Retina (tissue), 1 donor: ENCODE measurements around the gene USP15.

ENCODE experiments used
- DNase-seq: peaks from one replicate; pipeline ENCODE4 v3.0.0-alpha.2; 2016

USP15 gene

GRCh38 chr12:62288328-62288727, 28.1 kb downstream of the USP15 start:
- DNase-seq, result no peak

- no peak for DNase-seq
Observed at GRCh38 chr12:62290846-62291245, 30.6 kb downstream of the USP15 start.

- DNase-seq, result no peak
Observed at GRCh38 chr12:62291864-62292760, 31.9 kb downstream of the USP15 start.

- no peak for DNase-seq
Observed at GRCh38 chr12:62292761-62293344, 32.6 kb downstream of the USP15 start.

DNA sequence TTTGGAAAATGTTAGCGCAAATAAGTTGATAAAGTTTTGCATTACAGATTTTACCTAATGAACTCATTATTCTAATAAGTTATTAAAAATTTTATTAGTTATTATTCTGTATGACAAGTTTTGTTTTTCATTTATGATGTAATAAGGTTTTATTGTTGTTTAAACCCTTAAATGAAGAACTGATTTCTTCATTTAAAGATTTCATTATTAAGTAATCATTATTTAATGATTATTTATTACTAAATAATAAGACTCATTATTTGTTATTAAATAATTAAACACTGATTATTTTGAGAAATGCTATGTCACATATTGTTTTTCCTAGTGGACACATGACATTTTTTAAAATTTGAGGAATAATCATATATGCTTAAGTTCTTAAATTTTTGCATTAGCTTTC, 34.2 kb downstream of the USP15 start:
- DNase-seq, result no peak

DNA sequence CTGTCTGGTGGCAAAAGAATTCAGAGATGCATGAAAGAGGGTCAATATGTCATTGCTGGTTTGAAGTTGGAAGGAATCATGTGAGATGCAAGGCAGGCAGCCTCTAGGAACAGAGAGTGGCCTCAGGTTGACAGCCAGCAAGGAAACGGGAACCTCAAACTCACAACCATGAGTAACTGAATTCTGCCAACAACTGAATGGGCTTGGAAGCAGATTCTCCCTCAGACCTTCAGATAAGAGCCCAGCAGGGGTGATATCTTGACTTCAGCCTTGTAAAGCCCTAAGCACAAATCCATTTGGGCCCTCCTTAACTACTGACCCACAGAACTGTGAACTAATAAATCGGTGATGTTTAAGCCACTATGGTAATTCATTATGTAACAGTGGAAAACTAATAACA, 35.8 kb downstream of the USP15 start:
- no peak for DNase-seq

GRCh38 chr12:62297321-62297720, 37.1 kb downstream of the USP15 start:
- DNase-seq, result no peak

DNA sequence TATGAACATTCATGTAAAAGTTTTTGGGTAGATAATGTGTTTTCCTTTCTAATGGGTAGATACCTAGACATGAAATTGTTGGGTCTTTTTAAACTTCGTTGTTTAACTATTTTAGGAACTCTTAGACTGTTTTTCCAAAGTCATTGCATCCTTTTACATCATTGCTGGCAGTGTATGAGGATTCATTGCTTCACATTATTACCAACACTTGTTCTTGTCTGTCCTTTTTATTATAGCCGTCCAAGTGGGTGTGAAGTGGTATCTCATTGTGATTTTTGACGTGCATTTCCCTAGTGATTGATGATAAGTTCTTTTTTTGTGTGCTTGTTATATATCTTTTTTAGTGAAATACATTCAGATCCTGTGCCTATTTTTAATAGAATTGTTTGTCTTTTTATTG, 39.4 kb downstream of the USP15 start:
- no peak for DNase-seq

DNA sequence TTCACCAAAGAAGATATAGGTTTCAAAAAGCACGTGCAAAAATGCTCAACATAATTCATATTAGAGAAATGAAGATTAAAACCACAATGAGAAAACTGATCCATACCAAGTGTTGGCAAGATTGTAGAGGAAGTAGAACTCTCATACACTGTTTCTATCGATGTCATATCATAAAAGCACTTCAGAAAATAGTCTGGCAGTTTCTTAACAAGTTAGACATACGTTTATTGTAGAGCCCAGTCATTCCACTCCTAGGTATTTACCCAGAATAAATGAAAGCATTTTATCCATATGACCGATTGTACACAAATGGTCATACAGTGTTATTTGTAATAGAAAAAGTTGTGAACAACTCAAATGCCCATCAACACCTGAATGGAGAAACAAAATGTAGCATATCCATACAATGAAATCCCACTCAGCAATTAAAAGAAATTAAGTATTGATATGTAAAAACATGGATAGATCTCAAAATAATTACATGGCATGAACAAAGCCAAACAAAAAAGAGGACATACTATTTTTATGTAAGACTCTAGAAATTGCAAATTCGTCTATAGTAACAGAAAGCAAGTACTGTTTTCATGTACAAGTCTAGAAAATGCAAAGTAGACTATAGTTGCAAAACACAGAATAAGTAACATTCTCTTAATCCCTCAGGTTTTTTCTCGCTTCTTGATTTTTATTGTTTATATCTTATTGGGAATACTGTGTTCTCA, 41.0 kb downstream of the USP15 start:
- DNase-seq, result no peak

GRCh38 chr12:62301799-62302133, 41.6 kb downstream of the USP15 start:
- no peak for DNase-seq

DNA sequence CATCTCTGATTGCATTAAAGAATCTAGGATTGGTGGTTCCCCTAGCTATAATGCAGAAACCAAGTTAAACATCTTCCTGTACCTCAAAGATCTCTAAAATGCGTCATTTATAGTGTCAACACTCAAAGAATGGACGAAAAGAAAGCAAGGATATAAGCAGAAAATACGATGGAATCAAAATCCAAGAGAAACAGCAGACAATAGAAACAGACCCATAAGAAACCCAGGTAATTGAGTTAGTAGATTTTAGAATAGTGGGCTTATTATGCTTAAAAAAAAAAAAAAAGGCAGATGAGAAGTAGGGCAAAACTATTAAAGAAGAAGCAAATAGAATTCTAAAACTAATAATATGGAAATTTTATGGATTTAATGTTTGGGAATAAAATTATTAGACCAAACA, 44.4 kb downstream of the USP15 start:
- DNase-seq, result no peak

DNA sequence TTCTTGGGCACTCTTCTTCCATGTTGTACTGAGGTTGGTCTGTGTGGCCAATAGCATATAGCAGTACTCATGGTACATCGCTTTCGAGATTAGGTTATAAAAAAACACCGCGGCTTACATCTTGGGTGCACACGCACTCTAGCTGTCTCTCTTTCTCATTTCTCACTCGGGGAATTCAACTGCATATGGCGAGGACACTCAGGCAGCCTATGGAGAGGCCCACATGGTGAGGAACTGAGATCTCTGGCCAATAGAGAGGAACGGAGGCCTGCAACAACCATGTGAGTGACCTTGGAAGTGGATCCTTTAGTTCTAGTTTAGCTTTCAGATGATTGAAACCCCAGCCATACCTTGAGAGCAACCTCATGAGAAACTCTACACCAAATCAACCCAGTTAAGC, 45.6 kb downstream of the USP15 start:
- DNase-seq, result no peak

DNA sequence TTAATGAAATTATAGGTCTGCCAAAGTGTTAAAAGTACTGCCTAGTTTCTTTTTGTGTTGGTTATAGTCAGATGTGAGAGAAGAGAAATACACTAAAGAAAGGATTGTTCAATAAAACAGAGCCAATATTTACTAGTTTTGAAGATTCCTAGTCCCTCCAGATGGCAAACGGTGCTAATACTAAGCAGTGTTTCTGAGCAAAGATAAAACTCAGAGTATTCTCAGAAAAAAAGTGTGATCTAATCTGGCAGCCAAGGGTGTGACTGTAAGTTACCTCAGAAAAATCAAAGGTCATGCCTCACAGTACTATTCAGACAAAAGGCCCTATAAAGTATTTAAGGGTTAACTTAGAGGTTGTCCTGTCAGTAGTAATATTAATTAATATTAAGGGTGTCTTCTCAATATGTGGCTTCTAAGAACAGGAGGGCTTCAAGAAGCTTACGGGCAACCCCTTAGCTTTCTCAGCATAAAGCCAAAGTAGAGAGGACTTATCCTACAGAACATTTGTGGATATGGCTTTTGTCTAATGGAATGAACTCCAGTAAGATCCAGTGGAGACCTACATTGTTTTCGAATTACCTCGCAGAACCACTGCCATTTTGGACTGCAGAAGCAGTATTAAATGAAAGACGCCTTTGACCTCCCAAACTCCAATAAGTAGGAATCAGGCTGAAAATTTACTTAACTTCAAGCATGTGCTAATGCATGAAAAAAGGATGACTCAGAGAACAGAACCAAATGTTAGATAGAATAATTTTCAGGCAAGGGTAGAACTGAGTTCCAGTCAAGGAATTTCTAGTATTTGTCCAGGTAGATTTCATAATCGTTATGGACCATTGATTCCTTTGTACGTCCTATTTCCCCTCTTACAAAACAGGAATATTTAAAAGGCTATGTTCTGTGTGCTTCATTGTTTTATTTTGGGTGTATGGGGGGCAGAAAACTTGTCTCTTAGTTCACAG, 46.6 kb downstream of the USP15 start:
- no peak for DNase-seq

- DNase-seq, result no peak
Observed at GRCh38 chr12:62308201-62308600, 48.0 kb downstream of the USP15 start.

- no peak for DNase-seq
Observed at GRCh38 chr12:62313727-62314380, 53.6 kb downstream of the USP15 start.

DNA sequence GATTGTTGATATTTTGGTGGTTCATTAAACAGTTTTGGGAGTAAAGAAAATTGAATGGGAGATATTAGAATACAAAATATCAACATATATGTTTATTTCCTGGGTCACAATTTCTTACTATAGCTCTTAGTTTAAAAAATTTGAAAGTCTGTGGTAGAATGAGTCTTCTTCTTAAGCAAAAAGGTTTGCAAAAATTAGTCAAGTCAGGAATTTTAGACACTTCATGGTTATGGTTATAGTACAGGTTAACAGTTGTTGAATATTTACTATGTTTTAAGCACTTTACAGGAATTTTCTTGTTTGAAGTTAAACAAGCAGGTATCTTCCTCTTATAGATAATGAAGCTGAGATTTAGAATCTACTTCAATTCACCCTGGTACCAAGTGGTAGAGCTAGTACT, 56.8 kb downstream of the USP15 start:
- no peak for DNase-seq

DNA sequence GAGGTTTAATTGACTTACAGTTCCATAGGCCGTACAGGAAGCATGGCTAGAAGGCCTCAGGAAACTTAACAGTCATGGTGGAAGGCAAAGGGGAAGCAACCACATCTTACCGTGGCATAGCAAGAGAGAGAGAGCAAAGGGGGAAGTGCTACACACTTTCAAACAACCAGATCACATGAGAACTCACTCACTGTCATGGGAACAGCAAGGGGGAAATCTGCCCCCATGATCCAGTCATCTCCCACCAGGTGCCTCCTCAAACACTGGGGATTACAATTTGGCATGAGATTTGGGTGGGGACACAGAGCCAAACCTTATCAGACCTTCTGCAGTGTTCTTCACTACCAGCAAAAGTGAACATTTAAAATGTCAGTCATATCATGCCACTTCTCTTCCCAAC, 58.9 kb downstream of the USP15 start:
- no peak for DNase-seq

DNA sequence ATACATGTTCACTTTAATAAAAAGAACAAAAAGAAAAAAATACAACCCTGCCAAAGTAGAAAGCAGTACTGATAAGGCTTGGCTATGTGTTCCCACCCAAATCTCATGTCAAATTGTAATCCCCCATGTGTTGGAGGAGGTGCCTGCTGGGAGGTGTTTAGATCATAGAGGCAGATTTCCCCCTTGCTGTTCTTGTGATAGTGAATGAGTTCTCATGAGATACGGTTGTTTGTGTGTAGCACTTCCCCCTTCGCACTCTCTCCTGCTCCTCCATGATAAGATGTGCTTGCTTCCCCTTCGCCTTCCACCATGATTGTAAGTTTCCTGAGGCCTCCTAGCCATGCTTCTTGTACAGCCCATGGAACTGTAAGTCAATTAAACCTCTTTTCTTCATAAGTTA, 59.9 kb downstream of the USP15 start:
- DNase-seq, result no peak

GRCh38 chr12:62323386-62323785, 63.2 kb downstream of the USP15 start:
- DNase-seq, result no peak

- no peak for DNase-seq
Observed at GRCh38 chr12:62328296-62328921, 68.2 kb downstream of the USP15 start.

GRCh38 chr12:62331306-62331705, 71.1 kb downstream of the USP15 start:
- DNase-seq, result no peak

DNA sequence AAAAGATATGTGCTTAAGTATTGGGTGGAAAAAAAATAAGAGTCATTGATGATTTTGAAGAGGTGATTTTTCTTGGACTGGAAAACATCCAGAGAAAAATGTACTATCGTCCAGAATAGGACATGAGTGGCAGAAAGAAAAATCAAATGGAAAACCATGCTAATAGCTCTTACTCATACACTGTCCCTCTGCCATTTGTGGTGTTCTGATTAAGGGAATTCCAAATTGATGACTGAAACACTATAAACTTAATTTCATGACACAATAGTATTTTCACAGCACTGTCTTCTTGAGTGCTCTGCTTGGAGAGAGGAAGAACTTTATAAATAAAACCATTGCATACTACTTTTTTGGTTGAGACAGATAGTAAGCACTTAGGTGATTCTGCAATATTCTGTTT, 72.4 kb downstream of the USP15 start:
- no peak for DNase-seq
